Adrenal gland (tissue), 5 donors: ENCODE data around the gene UBAC2.

ENCODE experiments used
- POLR2A ChIP-seq, 2 donors: fragments of 450-650 bp; IDR thresholded peaks; one replicate each; pipeline ENCODE4 v1.6.1; 2017; ENCODE audit warnings: antibody characterized with exemption in 2 of 2, mild to moderate bottlenecking in 2 of 2, moderate library complexity in 1 of 2
- TF ChIP-seq, protein P1 (sequence below), 6 experiments: fragments of 450-650 bp in 4 of 6; fragments of 200-600 bp in 2 of 6; sonication (generic) in 1 of 6; IDR thresholded peaks; 1 replicate in 5 of 6; 2 replicates in 1 of 6; pipeline versions ENCODE4 v1.5.1 to v1.8.0; 2016 to 2021; ENCODE audit warnings: antibody characterized with exemption in 6 of 6, mild to moderate bottlenecking in 2 of 6, moderate library complexity in 1 of 6
- donor health status: DM: no; HTN: no; CAD: no.

DNA sequence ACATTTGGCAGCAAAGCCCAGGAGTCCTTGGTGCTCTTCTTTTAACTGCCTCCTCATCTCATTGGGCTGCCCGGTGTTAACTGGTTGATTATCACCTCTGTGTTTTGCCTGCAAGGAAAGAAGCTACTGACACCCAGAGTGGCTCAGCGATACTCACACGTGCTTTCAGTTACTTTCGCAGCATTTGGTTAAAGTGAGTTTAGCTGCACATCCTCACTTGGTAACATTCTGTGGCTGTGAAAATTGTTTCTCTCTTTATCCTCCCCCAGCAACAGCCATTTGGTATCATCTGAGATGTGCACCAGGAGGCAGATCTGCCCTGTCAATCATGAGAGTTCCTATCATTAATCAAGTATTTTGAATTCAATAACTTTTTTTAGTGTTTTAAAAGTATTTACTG lies 151.1 kb downstream of the UBAC2 start:
- no peak for TF ChIP-seq POLR2A (IDR thresholded peaks at IDR 0.05)
- TF ChIP-seq, protein P1, sequence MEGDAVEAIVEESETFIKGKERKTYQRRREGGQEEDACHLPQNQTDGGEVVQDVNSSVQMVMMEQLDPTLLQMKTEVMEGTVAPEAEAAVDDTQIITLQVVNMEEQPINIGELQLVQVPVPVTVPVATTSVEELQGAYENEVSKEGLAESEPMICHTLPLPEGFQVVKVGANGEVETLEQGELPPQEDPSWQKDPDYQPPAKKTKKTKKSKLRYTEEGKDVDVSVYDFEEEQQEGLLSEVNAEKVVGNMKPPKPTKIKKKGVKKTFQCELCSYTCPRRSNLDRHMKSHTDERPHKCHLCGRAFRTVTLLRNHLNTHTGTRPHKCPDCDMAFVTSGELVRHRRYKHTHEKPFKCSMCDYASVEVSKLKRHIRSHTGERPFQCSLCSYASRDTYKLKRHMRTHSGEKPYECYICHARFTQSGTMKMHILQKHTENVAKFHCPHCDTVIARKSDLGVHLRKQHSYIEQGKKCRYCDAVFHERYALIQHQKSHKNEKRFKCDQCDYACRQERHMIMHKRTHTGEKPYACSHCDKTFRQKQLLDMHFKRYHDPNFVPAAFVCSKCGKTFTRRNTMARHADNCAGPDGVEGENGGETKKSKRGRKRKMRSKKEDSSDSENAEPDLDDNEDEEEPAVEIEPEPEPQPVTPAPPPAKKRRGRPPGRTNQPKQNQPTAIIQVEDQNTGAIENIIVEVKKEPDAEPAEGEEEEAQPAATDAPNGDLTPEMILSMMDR (IDR thresholded peaks at IDR 0.05), result no peak
